ENCODE measurements around the gene DZIP1L. TPM values are rescaled to one million over a fixed set of nuclear protein-coding genes. Genes with fewer than 3 reads are reported as not detected.

The DZIP1L gene
- total RNA-seq, 3 donors from 2014 or later = 1.8 to 9.2 (median 3.2) TPM

GRCh38 chr3:138012526-138012925 lies 102.9 kb downstream of the DZIP1L start:
- Histone ChIP-seq H3K4me3 (no peak overlapping the region), H3K4me1 (ENCODE audit: low read depth) (no peaks in the 10 kb centered on the region), H3K9me3 (no peaks in the 10 kb centered on the region), H3K36me3 (ENCODE audit: low read depth) (no peaks in the 10 kb centered on the region)
- ATAC-seq (no peak), DNase-seq (no peak)
- intact Hi-C loops (cut with DNase I, micrococcal nuclease) = no loop called here
- TF ChIP-seq, protein P1, sequence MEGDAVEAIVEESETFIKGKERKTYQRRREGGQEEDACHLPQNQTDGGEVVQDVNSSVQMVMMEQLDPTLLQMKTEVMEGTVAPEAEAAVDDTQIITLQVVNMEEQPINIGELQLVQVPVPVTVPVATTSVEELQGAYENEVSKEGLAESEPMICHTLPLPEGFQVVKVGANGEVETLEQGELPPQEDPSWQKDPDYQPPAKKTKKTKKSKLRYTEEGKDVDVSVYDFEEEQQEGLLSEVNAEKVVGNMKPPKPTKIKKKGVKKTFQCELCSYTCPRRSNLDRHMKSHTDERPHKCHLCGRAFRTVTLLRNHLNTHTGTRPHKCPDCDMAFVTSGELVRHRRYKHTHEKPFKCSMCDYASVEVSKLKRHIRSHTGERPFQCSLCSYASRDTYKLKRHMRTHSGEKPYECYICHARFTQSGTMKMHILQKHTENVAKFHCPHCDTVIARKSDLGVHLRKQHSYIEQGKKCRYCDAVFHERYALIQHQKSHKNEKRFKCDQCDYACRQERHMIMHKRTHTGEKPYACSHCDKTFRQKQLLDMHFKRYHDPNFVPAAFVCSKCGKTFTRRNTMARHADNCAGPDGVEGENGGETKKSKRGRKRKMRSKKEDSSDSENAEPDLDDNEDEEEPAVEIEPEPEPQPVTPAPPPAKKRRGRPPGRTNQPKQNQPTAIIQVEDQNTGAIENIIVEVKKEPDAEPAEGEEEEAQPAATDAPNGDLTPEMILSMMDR (IDR thresholded peaks at IDR 0.05) = no peak

Other genes starting within 250 kb of the DZIP1L start
- not detected for gene CLDN18, start 105.4 kb downstream of the DZIP1L start, total RNA-seq
- gene A4GNT, start 16.8 kb upstream of the DZIP1L start, total RNA-seq = not detected
- 10 to 100 TPM; 10.5 to 11.6 (median 11.6) TPM for gene DBR1, start 59.3 kb upstream of the DZIP1L start, total RNA-seq
- gene ARMC8, start 71.7 kb upstream of the DZIP1L start, total RNA-seq = 10 to 100 TPM; 33.5 to 50.7 (median 48.0) TPM
- under 1 TPM in 1 of 3 donors, not detected in 2; 0.41 TPM for gene NME9, start 214.2 kb upstream of the DZIP1L start, total RNA-seq
- 10 to 100 TPM in 1 of 3 donors, 1 to 10 TPM in 2; 2.5 to 37.6 (median 4.6) TPM for gene MRAS, start 233.0 kb upstream of the DZIP1L start, total RNA-seq